Neural crest cell (in vitro differentiated cells): ENCODE data around the gene LSM7. TPM values are rescaled to one million over a fixed set of nuclear protein-coding genes. Genes with fewer than 3 reads are reported as not detected.

Experiments
- DNase-seq: peaks from one replicate; pipeline ENCODE4 v3.0.0; 2021; ENCODE audit warnings: low read depth, mixed read lengths, low spot score
- H3K27ac Mint-ChIP-seq: one replicate; pipeline ENCODE4 v1.8.0; 2021; ENCODE audit warnings: mild to moderate bottlenecking, mixed read lengths; ENCODE audit not compliant: unreplicated experiment
- H3K27me3 Mint-ChIP-seq: 2 replicates; pipeline ENCODE4 v1.8.0; 2021; ENCODE audit warnings: low read depth, mild to moderate bottlenecking, mixed read lengths
- H3K36me3 Mint-ChIP-seq: 2 replicates; pipeline ENCODE4 v1.8.0; 2021; ENCODE audit warnings: low read depth, mild to moderate bottlenecking, mixed read lengths
- H3K4me1 Mint-ChIP-seq: 2 replicates; pipeline ENCODE4 v1.8.0; 2021; ENCODE audit warnings: mixed read lengths
- H3K4me3 Mint-ChIP-seq: one replicate; pipeline ENCODE4 v1.8.0; 2021; ENCODE audit warnings: mild to moderate bottlenecking, mixed read lengths
- H3K9me3 Mint-ChIP-seq: 2 replicates; pipeline ENCODE4 v1.8.0; 2021; ENCODE audit warnings: mixed read lengths
- CTCF ChIP-seq: fragments of 200-600 bp; sonication (generic); conservative IDR thresholded peaks from 2 replicates; pipeline ENCODE4 v1.5.0; 2021; ENCODE audit warnings: antibody characterized with exemption, mild to moderate bottlenecking
- total RNA-seq: library from RNA; stranded (reverse); gene quantifications from 2 replicates; pipeline ENCODE4 v1.2.1, GENCODE V29; 2021

The LSM7 gene
- total RNA-seq, 1 donor from 2014 or later = 198 TPM

- H3K9me3 Mint-ChIP-seq = peaks cover 2% of the 10 kb centered on the region
- H3K4me3 Mint-ChIP-seq = peak overlapping the region; percentile 84
- peaks cover 2% of the 10 kb centered on the region for H3K27me3 Mint-ChIP-seq
- TF ChIP-seq CTCF = no peak
- H3K4me1 Mint-ChIP-seq = peaks cover 49% of the 10 kb centered on the region
- peaks cover 2% of the 10 kb centered on the region for H3K36me3 Mint-ChIP-seq
- no peak overlapping the region for H3K27ac Mint-ChIP-seq
- DNase-seq = no peak
Observed at GRCh38 chr19:2330632-2331284, 2.4 kb upstream of the LSM7 start.

- no peak overlapping the region for H3K27ac Mint-ChIP-seq
- peak overlapping the region; percentile 84 for H3K4me3 Mint-ChIP-seq
- H3K27me3 Mint-ChIP-seq = peaks cover 2% of the 10 kb centered on the region
- peaks cover 48% of the 10 kb centered on the region for H3K4me1 Mint-ChIP-seq
- TF ChIP-seq CTCF = no peak
- no peaks in the 10 kb centered on the region for H3K9me3 Mint-ChIP-seq
- DNase-seq = no peak
- H3K36me3 Mint-ChIP-seq = no peaks in the 10 kb centered on the region
Observed at GRCh38 chr19:2330255-2330631, 1.9 kb upstream of the LSM7 start.

GRCh38 chr19:2329501-2329916 is 1.1 kb upstream of the LSM7 start:
- Mint-ChIP-seq H3K4me3 (peak overlapping the region; percentile 95), H3K9me3 (no peaks in the 10 kb centered on the region)
- no peak for TF ChIP-seq CTCF

GRCh38 chr19:2329149-2329478 is 728 bp upstream of the LSM7 start:
- Mint-ChIP-seq H3K27ac (peak overlapping the region; percentile 94), H3K27me3 (peaks cover 2% of the 10 kb centered on the region), H3K4me1 (peaks cover 48% of the 10 kb centered on the region), H3K36me3 (no peaks in the 10 kb centered on the region), H3K4me3 (peak overlapping the region; percentile 95), H3K9me3 (no peaks in the 10 kb centered on the region)
- DNase-seq = no peak
- no peak for TF ChIP-seq CTCF

More at GRCh38 chr19:2329501-2329916, 1.1 kb upstream of the LSM7 start:
- H3K4me1 Mint-ChIP-seq = peaks cover 48% of the 10 kb centered on the region
- H3K27ac Mint-ChIP-seq = peak overlapping the region; percentile 94
- no peak for DNase-seq
- H3K27me3 Mint-ChIP-seq = peaks cover 2% of the 10 kb centered on the region
- no peaks in the 10 kb centered on the region for H3K36me3 Mint-ChIP-seq

- H3K4me3 Mint-ChIP-seq = peak overlapping the region; percentile 95
- H3K27ac Mint-ChIP-seq = peak overlapping the region; percentile 98
- H3K4me1 Mint-ChIP-seq = peaks cover 44% of the 10 kb centered on the region
- peaks cover 2% of the 10 kb centered on the region for H3K27me3 Mint-ChIP-seq
- no peak for TF ChIP-seq CTCF
- DNase-seq = no peak
- no peaks in the 10 kb centered on the region for H3K36me3 Mint-ChIP-seq
- H3K9me3 Mint-ChIP-seq = no peaks in the 10 kb centered on the region
Observed at GRCh38 chr19:2327773-2328400, 499 bp downstream of the LSM7 start.
